IMR-90 (cell line): Measurements from ENCODE around the gene DNAAF3. TPM values are rescaled to one million over a fixed set of nuclear protein-coding genes. Genes with fewer than 3 reads are reported as not detected.

ENCODE experiments used
- ATAC-seq: fragments of 200-7000 bp; cut with Tn5 transposase; 2 replicates; pipeline ENCODE4 v1.9.1; 2020; ENCODE audit warnings: low read depth, mild to moderate bottlenecking, moderate library complexity
- Bru-seq: library from RNA; stranded (reverse); fragments of 400-500 nt; gene quantifications from one replicate; lab custom pipeline; 2021; lab: Mats Ljungman, UMichigan
- BruChase-seq, 2 experiments: library from RNA; stranded (reverse); fragments of 400-500 nt; gene quantifications; one replicate each; lab custom pipeline; 2021; lab: Mats Ljungman, UMichigan
- BruUV-seq: library from RNA; stranded (reverse); fragments of 400-500 nt; replicated peaks from 2 replicates; lab custom pipeline; 2021; lab: Mats Ljungman, UMichigan
- CTCF ChIA-PET: fragments of 300-600 bp; formaldehyde crosslinking; extraction: SDS; loops from one replicate; lab custom pipeline; 2021; ENCODE audit warnings: antibody characterized with exemption; lab: Yijun Ruan, JAX
- POLR2A ChIA-PET: fragments of 300-600 bp; sonication (Branson Sonifier 250); formaldehyde crosslinking; loops from one replicate; lab custom pipeline; 2022; ENCODE audit warnings: antibody characterized with exemption; ENCODE audit not compliant: unreplicated experiment; lab: Charles Lee
- DNase-seq: peaks from one replicate; pipeline ENCODE4 v3.0.0; 2013
- H2AFZ ChIP-seq: replicated peaks from 2 replicates; pipeline ENCODE3; 2013; ENCODE audit warnings: low read length, mild to moderate bottlenecking; ENCODE audit not compliant: poor library complexity
- H2AK5ac ChIP-seq: 2 replicates; pipeline ENCODE4 v1.6.1; 2013; ENCODE audit warnings: low read depth, low read length, inconsistent platforms
- H2AK9ac ChIP-seq: replicated peaks from 2 replicates; pipeline ENCODE3; 2013; ENCODE audit warnings: mild to moderate bottlenecking, low read depth, low read length, moderate library complexity; ENCODE audit not compliant: poor library complexity
- H2BK120ac ChIP-seq: 2 replicates; pipeline ENCODE4 v1.6.1; 2013; ENCODE audit warnings: low read depth, low read length, inconsistent platforms
- H2BK15ac ChIP-seq: 3 replicates; pipeline ENCODE4 v1.6.1; 2013; ENCODE audit warnings: low read depth, low read length, inconsistent platforms
- H2BK20ac ChIP-seq: 2 replicates; pipeline ENCODE4 v1.6.1; 2013; ENCODE audit warnings: low read depth, mild to moderate bottlenecking, inconsistent platforms, low read length, moderate library complexity
- H2BK5ac ChIP-seq: 2 replicates; pipeline ENCODE4 v1.6.1; 2013; ENCODE audit warnings: mild to moderate bottlenecking, low read depth, low read length, inconsistent platforms; ENCODE audit not compliant: poor library complexity, severe bottlenecking
- H3K14ac ChIP-seq: replicated peaks from 2 replicates; pipeline ENCODE4 v1.6.1; 2013; ENCODE audit warnings: low read depth, low read length, inconsistent platforms
- H3K18ac ChIP-seq: 2 replicates; pipeline ENCODE4 v1.6.1; 2013; ENCODE audit warnings: low read depth, low read length, control low read depth
- H3K23ac ChIP-seq: 2 replicates; pipeline ENCODE4 v1.6.1; 2013; ENCODE audit warnings: low read depth, low read length, inconsistent platforms
- H3K27ac ChIP-seq: 2 replicates; pipeline ENCODE4 v1.5.1; 2013; ENCODE audit warnings: mild to moderate bottlenecking, control low read depth, low read length; ENCODE audit not compliant: insufficient read depth
- H3K27me3 ChIP-seq: 2 replicates; pipeline ENCODE4 v1.6.1; 2013; ENCODE audit warnings: low read length; ENCODE audit not compliant: control insufficient read depth, insufficient read depth
- H3K36me3 ChIP-seq: 2 replicates; pipeline ENCODE4 v1.6.1; 2013; ENCODE audit warnings: low read length, mixed read lengths; ENCODE audit not compliant: control insufficient read depth, insufficient read depth
- H3K4ac ChIP-seq: 2 replicates; pipeline ENCODE4 v1.6.1; 2013; ENCODE audit warnings: low read depth, low read length, inconsistent platforms
- H3K4me1 ChIP-seq: 2 replicates; pipeline ENCODE4 v1.6.1; 2013; ENCODE audit warnings: low read length, mixed read lengths; ENCODE audit not compliant: control insufficient read depth, insufficient read depth
- H3K4me2 ChIP-seq: 2 replicates; pipeline ENCODE4 v1.6.1; 2013; ENCODE audit warnings: low read depth, mild to moderate bottlenecking, control low read depth, low read length, moderate library complexity
- H3K4me3 ChIP-seq: 2 replicates; pipeline ENCODE4 v1.5.1; 2013; ENCODE audit warnings: low read depth, mild to moderate bottlenecking, control low read depth, low read length, moderate library complexity; ENCODE audit not compliant: insufficient read depth
- H3K56ac ChIP-seq: 2 replicates; pipeline ENCODE4 v1.6.1; 2013; ENCODE audit warnings: low read length, inconsistent platforms; ENCODE audit not compliant: insufficient read depth; ENCODE audit errors: extremely low read depth
- H3K79me1 ChIP-seq, 2 experiments: 2 replicates each; pipeline ENCODE4 v1.6.1; 2013; ENCODE audit warnings: low read length in 2 of 2, inconsistent platforms in 1 of 2, low read depth in 1 of 2
- H3K9ac ChIP-seq: 2 replicates; pipeline ENCODE4 v1.6.1; 2013; ENCODE audit warnings: low read depth, low read length, control low read depth
- H3K9me1 ChIP-seq: 2 replicates; pipeline ENCODE4 v1.6.1; 2013; ENCODE audit warnings: low read length, inconsistent platforms; ENCODE audit not compliant: insufficient read depth
- H3K9me3 ChIP-seq: 2 replicates; pipeline ENCODE4 v1.6.1; 2013; ENCODE audit warnings: low read length; ENCODE audit not compliant: control insufficient read depth, insufficient read depth
- H4K20me1 ChIP-seq: 2 replicates; pipeline ENCODE4 v1.6.1; 2013; ENCODE audit warnings: low read length, inconsistent platforms; ENCODE audit not compliant: insufficient read depth
- H4K5ac ChIP-seq: 2 replicates; pipeline ENCODE4 v1.6.1; 2013; ENCODE audit warnings: mild to moderate bottlenecking, low read depth, low read length, control low read depth
- H4K8ac ChIP-seq, 2 experiments: 2 replicates each; pipeline ENCODE4 v1.6.1; 2013; ENCODE audit warnings: low read depth in 2 of 2, low read length in 2 of 2, control low read depth in 1 of 2, inconsistent platforms in 1 of 2
- H4K91ac ChIP-seq: 2 replicates; pipeline ENCODE4 v1.6.1; 2013; ENCODE audit warnings: low read depth, low read length, inconsistent platforms; ENCODE audit not compliant: insufficient read depth
- BHLHE40 ChIP-seq: fragments of 150-350 bp; IDR thresholded peaks from 2 replicates; pipeline ENCODE4 v1.6.1; 2016; ENCODE audit warnings: mild to moderate bottlenecking, low read depth, low read length
- CEBPB ChIP-seq: IDR thresholded peaks from 2 replicates; pipeline ENCODE4 v1.6.1; 2012; ENCODE audit warnings: low read depth, low read length, improper control_type of control experiment
- FOS ChIP-seq: fragments of 150-350 bp; IDR thresholded peaks from 2 replicates; pipeline ENCODE4 v1.6.1; 2016; ENCODE audit warnings: low read depth, low read length
- MAZ ChIP-seq: IDR thresholded peaks from 2 replicates; pipeline ENCODE4 v1.6.1; 2012; ENCODE audit warnings: low read depth, mild to moderate bottlenecking, low read length, improper control_type of control experiment, moderate library complexity, borderline replicate concordance
- MXI1 ChIP-seq: IDR thresholded peaks from 2 replicates; pipeline ENCODE4 v1.6.1; 2012; ENCODE audit warnings: low read depth, mild to moderate bottlenecking, low read length, moderate library complexity, borderline replicate concordance
- RAD21 ChIP-seq: IDR thresholded peaks from 2 replicates; pipeline ENCODE4 v1.6.1; 2012; ENCODE audit warnings: low read length, improper control_type of control experiment
- WGBS, 2 experiments: methylation state at CpG; one replicate each; pipeline versions ENCODE4 v1.1.5 to v1.1.7; 2013; ENCODE audit warnings: missing lambda C conversion rate in 2 of 2; ENCODE audit not compliant: insufficient read length in 1 of 2; ENCODE audit errors: extremely low coverage in 2 of 2; 5-methylcytosine and 5-hydroxymethylcytosine counted together
- dilution Hi-C: fragments of 300-500 bp; cut with HindIII; formaldehyde crosslinking; loops from one replicate; pipeline ENCODE4 v1.14.3; 2018; ENCODE audit warnings: low sequenced_read_pairs; ENCODE audit not compliant: unreplicated experiment
- in situ Hi-C: fragments of 300-500 bp; cut with MboI; formaldehyde crosslinking; loops from 3 replicates; pipeline ENCODE4 v1.14.3; 2019; ENCODE audit warnings: low sequenced_read_pairs, inconsistent platforms, mixed read lengths
- intact Hi-C: fragments of 100-400 bp; cut with micrococcal nuclease; formaldehyde crosslinking; loops from 2 replicates; pipeline ENCODE4 v1.10.0; 2022
- long read RNA-seq: library from polyadenylated mRNA; unstranded; transcript quantifications from one replicate; pipeline ENCODE4 v2.0.0, GENCODE V29; 2021; ENCODE audit not compliant: unreplicated experiment
- polyA plus RNA-seq, 3 experiments: library from polyadenylated mRNA; depleted of rRNA; stranded (reverse); fragments of >200 nt; gene quantifications; 2 replicates each; pipeline ENCODE4 v1.2.3, GENCODE V29; 2012; ENCODE audit warnings: low replicate concordance in 1 of 3
- total RNA-seq: library from RNA; depleted of rRNA; stranded (reverse); fragments of >200 nt; gene quantifications from 2 replicates; pipeline ENCODE4 v1.2.3, GENCODE V29; 2012; rRNA removed
- TF ChIP-seq, protein P1 (sequence below): fragments of 150-350 bp; IDR thresholded peaks from 2 replicates; pipeline ENCODE4 v1.6.1; 2017; ENCODE audit warnings: mild to moderate bottlenecking, antibody characterized with exemption, low read length, low read depth

Gene DNAAF3
- total RNA-seq = 0.28 TPM in 1 of 2 replicates, not detected in the other
- 0.34 TPM in 2 replicates for polyA plus RNA-seq (2012; rRNA removed)
- polyA plus RNA-seq (2012; cell fraction: cytosol; rRNA removed) = 0.35 and 0.37 TPM in 2 replicates
- polyA plus RNA-seq (2012; cell fraction: nucleus; rRNA removed; ENCODE audit: low replicate concordance) = 0.96 and 1.7 TPM in 2 replicates
- not detected for Bru-seq, nascent RNA
- not detected for BruChase-seq, experiment 1, labeled RNA remaining after a 6-hour chase
- percentile 12 among the genes with signal in this experiment for BruChase-seq, experiment 2, labeled RNA remaining after a 2-hour chase
- long read RNA-seq = 0 reads

DNA sequence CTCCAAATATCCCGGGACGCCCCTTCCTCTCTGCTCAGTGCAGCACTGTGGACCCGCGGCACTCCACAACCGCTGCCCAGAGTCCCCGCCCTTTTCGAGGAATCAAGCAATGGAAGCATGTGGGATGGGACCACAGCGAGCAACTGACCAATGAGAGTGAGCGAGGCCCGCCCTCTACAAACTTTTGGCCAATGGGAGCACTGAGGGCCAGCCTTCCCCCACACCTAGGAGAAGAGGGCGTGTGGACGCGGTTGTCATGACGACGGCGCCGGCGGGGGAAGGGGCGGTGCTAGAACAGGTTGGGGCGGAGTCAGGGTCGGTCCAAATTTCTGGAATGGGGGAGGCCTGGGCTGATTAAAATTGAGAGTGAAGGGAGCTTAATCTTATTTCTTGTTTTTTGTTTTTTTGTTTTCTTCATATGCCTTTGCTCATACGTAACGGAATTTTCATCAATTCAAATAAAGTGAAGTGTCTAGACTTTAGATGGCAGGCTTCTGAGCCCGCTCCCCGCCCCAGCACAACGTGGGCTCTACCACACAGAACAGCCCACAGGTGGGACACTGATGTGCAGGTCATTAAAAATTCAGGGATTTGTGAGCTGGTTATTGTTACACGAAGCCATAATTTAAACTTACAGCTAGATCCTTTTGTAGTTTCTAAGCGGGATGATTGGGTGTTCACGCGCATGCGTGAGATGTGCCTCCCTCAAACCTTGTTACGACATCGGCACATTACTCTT is at the start of gene DNAAF3:
DNAAF3 (minus strand) TSS at position 84 of the 739 bp plus-strand sequence. CDS start 200 bp downstream, outside the sequence.
- Histone ChIP-seq H2AK5ac (no peak within 1 kb of the TSS), H4K91ac (no peak within 1 kb of the TSS), H4K20me1 (no peaks in the 10 kb centered on the region), H3K4me1 (no peaks in the 10 kb centered on the region), H3K23ac (no peak within 1 kb of the TSS), H3K27ac (no peak within 1 kb of the TSS), H2BK20ac (no peak within 1 kb of the TSS), H4K5ac (no peak within 1 kb of the TSS), H3K9me1 (peaks cover 2% of the 10 kb centered on the region; the same call in 1 of the 2 replicates), H2AFZ (peak within 1 kb of the TSS; percentile 95), H3K4me2 (peak within 1 kb of the TSS; percentile 83), H3K27me3 (peaks cover 19% of the 10 kb centered on the region), H2BK15ac (no peak within 1 kb of the TSS), H3K14ac (no peak within 1 kb of the TSS), H3K4ac (no peak within 1 kb of the TSS), H2AK9ac (peak within 1 kb of the TSS; percentile 42), H3K79me1 (no peaks in the 10 kb centered on the region), H2BK120ac (no peak within 1 kb of the TSS), H4K8ac (no peak within 1 kb of the TSS), H3K18ac (no peak within 1 kb of the TSS), H3K36me3 (no peaks in the 10 kb centered on the region), H3K56ac (no peak within 1 kb of the TSS), H3K4me3 (peak within 1 kb of the TSS; percentile 45), H3K9ac (no peak within 1 kb of the TSS), H3K9me3 (no peaks in the 10 kb centered on the region), H2BK5ac (no peak within 1 kb of the TSS)
- no TSS peak for BruUV-seq
- in situ Hi-C loops = no loop called here
- peak; percentile 100 for ATAC-seq
- dilution Hi-C loops = no loop called here
- POLR2A ChIA-PET = no interaction called here
- peak; percentile 96 for DNase-seq
- intact Hi-C loops = no loop called here
- peak; percentile 57; the same call in 1 of the 2 replicates for TF ChIP-seq FOS
- no peak for TF ChIP-seq RAD21
- peak; percentile 59; the same call in 1 of the 2 replicates for TF ChIP-seq MXI1
- TF ChIP-seq, protein P1, sequence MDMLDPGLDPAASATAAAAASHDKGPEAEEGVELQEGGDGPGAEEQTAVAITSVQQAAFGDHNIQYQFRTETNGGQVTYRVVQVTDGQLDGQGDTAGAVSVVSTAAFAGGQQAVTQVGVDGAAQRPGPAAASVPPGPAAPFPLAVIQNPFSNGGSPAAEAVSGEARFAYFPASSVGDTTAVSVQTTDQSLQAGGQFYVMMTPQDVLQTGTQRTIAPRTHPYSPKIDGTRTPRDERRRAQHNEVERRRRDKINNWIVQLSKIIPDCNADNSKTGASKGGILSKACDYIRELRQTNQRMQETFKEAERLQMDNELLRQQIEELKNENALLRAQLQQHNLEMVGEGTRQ = no peak; the same call in 1 of the 2 replicates
- TF ChIP-seq BHLHE40 = peak; percentile 94
- peak; percentile 71 for TF ChIP-seq CEBPB
- TF ChIP-seq MAZ = peak; percentile 88
- WGBS, 2 experiments = 4% methylated on average over 5 of the region's 33 CpGs; no CpG with 5 or more reads in 1 of the 2 experiments
- CTCF ChIA-PET = no interaction called here
